Measurements from ENCODE around the gene ZBTB7B.

ZBTB7B gene

GRCh38 chr1:154974808-154975408 lies 27.7 kb upstream of the ZBTB7B start:
- TF ChIP-seq RAD21 (IDR thresholded peaks at IDR 0.05; ENCODE audit: low read depth): no peak
- TF ChIP-seq TAF1 (IDR thresholded peaks at IDR 0.05; ENCODE audit: low read depth): 0 out of 2 replicates have a peak, but pooled peaks have one; percentile 13

- 0 out of 2 replicates have a peak, but pooled peaks have one; percentile 16 for TF ChIP-seq MAX (IDR thresholded peaks at IDR 0.05)
- no peak; the same call in 1 of the 2 replicates for TF ChIP-seq YY1 (IDR thresholded peaks at IDR 0.05; ENCODE audit: low read depth)
- TF ChIP-seq RAD21 (IDR thresholded peaks at IDR 0.05; ENCODE audit: low read depth): no peak
- TF ChIP-seq, protein P1, sequence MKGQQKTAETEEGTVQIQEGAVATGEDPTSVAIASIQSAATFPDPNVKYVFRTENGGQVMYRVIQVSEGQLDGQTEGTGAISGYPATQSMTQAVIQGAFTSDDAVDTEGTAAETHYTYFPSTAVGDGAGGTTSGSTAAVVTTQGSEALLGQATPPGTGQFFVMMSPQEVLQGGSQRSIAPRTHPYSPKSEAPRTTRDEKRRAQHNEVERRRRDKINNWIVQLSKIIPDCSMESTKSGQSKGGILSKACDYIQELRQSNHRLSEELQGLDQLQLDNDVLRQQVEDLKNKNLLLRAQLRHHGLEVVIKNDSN (IDR thresholded peaks at IDR 0.05): no peak
- TF ChIP-seq ZBTB7A (IDR thresholded peaks at IDR 0.05; ENCODE audit: low read depth): no peak
- no peak for TF ChIP-seq CEBPB (IDR thresholded peaks at IDR 0.05)
- 0 out of 2 replicates have a peak, but pooled peaks have one; percentile 7 for TF ChIP-seq TEAD4 (IDR thresholded peaks at IDR 0.05)
- TF ChIP-seq EGR1 (IDR thresholded peaks at IDR 0.05): no peak
- no peak for TF ChIP-seq EP300 (IDR thresholded peaks at IDR 0.05; ENCODE audit: borderline replicate concordance)
- no peak for TF ChIP-seq TCF12 (IDR thresholded peaks at IDR 0.05; ENCODE audit: low read depth)
Measured at GRCh38 chr1:154975409-154976059, 27.1 kb upstream of the ZBTB7B start.

DNA sequence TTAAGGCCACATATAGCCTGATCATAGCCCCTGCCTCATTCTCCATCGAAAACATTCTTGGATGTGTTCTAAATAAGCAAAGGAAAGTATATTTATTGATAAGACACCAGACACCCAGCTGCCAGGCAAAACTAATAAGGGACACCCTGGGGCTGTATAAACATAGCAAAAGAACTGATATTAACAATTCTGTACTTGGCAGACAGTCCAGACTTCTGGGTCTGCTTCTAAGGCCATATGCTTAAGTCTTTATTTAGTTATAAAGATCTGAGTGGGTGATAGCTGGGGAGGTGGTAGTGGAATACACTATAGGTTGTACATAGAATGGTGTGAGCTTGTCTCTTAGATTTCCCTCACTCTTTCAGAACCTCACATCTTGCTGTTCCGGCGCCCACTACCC lies 24.2 kb upstream of the ZBTB7B start:
- TF ChIP-seq REST (IDR thresholded peaks at IDR 0.05; ENCODE audit: low read depth): no peak
- TF ChIP-seq YY1 (IDR thresholded peaks at IDR 0.05; ENCODE audit: low read depth): no peak
- no peak for TF ChIP-seq EGR1 (IDR thresholded peaks at IDR 0.05)
- no peak for TF ChIP-seq TCF12 (IDR thresholded peaks at IDR 0.05; ENCODE audit: low read depth)
- no peak for TF ChIP-seq ZBTB7A (IDR thresholded peaks at IDR 0.05; ENCODE audit: low read depth)
- no peak for TF ChIP-seq NFIC (IDR thresholded peaks at IDR 0.05)
- no peak for TF ChIP-seq MAX (IDR thresholded peaks at IDR 0.05)
- TF ChIP-seq CREB1 (IDR thresholded peaks at IDR 0.05; ENCODE audit: low read depth): no peak

DNA sequence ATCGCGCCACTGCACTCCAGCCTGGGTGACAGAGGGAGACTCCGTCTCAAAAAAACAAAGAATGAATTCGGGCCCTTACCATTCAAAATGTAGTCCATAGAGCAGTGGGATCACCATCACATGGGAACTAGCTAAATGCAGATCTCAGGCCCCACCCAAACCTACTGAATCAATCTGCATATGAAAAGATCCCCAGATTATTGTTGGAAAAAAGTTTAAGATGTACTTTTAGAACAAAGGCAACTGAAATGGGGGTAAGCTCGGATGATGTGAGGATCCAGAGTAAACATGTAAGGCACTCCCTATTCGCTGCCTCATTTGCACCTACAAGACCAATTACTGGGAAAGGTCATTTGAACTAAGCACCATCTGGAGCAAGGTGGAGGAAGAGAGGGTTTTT lies 20.3 kb upstream of the ZBTB7B start:
- TF ChIP-seq TAF1 (IDR thresholded peaks at IDR 0.05; ENCODE audit: low read depth) (no peak), CREB1 (IDR thresholded peaks at IDR 0.05; ENCODE audit: low read depth) (no peak), RAD21 (IDR thresholded peaks at IDR 0.05; ENCODE audit: low read depth) (no peak), CEBPB (IDR thresholded peaks at IDR 0.05) (no peak), FOXM1 (IDR thresholded peaks at IDR 0.05; ENCODE audit: borderline replicate concordance, low read depth) (no peak), YY1 (IDR thresholded peaks at IDR 0.05; ENCODE audit: low read depth) (no peak), TEAD4 (IDR thresholded peaks at IDR 0.05) (no peak), NFIC (IDR thresholded peaks at IDR 0.05) (no peak), REST (IDR thresholded peaks at IDR 0.05; ENCODE audit: low read depth) (no peak)

- TF ChIP-seq TCF12 (IDR thresholded peaks at IDR 0.05; ENCODE audit: low read depth) (no peak), ZBTB7A (IDR thresholded peaks at IDR 0.05; ENCODE audit: low read depth) (no peak), CREB1 (IDR thresholded peaks at IDR 0.05; ENCODE audit: low read depth) (peak; percentile 38; the same call in 1 of the 2 replicates), NFIC (IDR thresholded peaks at IDR 0.05) (no peak), FOXM1 (IDR thresholded peaks at IDR 0.05; ENCODE audit: borderline replicate concordance, low read depth) (peak; percentile 70; the same call in 1 of the 2 replicates), EGR1 (IDR thresholded peaks at IDR 0.05) (0 out of 2 replicates have a peak, but pooled peaks have one; percentile 46), REST (IDR thresholded peaks at IDR 0.05; ENCODE audit: low read depth) (no peak), RAD21 (IDR thresholded peaks at IDR 0.05; ENCODE audit: low read depth) (no peak), YY1 (IDR thresholded peaks at IDR 0.05; ENCODE audit: low read depth) (no peak), TAF1 (IDR thresholded peaks at IDR 0.05; ENCODE audit: low read depth) (peak; percentile 77), EP300 (IDR thresholded peaks at IDR 0.05; ENCODE audit: borderline replicate concordance) (no peak), MAX (IDR thresholded peaks at IDR 0.05) (peak; percentile 96)
- TF ChIP-seq, protein P1 (IDR thresholded peaks at IDR 0.05): peak; percentile 96
Measured at GRCh38 chr1:154982897-154983648, 19.5 kb upstream of the ZBTB7B start, which contains the start of gene FLAD1. FLAD1 (plus strand) TSS chr1:154983344; CDS start chr1:154983695, 351 bp downstream.

Measured in Ishikawa (cell line).